Esophagus squamous epithelium (tissue), 4 donors: ENCODE measurements around the gene NSMF.

Experiments
- POLR2A ChIP-seq, 4 donors: fragments of 450-650 bp; IDR thresholded peaks; one replicate each; pipeline ENCODE4 v1.6.1; 2017; ENCODE audit warnings: antibody characterized with exemption in 4 of 4, mild to moderate bottlenecking in 4 of 4, moderate library complexity in 3 of 4
- TF ChIP-seq, protein P1 (sequence below), 6 experiments: fragments of 450-650 bp in 4 of 6; fragments of 200-600 bp in 2 of 6; sonication (generic) in 2 of 6; IDR thresholded peaks; one replicate each; pipeline ENCODE4 v1.5.1; 2016 to 2019; ENCODE audit warnings: antibody characterized with exemption in 6 of 6, mild to moderate bottlenecking in 4 of 6, moderate library complexity in 4 of 6

DNA sequence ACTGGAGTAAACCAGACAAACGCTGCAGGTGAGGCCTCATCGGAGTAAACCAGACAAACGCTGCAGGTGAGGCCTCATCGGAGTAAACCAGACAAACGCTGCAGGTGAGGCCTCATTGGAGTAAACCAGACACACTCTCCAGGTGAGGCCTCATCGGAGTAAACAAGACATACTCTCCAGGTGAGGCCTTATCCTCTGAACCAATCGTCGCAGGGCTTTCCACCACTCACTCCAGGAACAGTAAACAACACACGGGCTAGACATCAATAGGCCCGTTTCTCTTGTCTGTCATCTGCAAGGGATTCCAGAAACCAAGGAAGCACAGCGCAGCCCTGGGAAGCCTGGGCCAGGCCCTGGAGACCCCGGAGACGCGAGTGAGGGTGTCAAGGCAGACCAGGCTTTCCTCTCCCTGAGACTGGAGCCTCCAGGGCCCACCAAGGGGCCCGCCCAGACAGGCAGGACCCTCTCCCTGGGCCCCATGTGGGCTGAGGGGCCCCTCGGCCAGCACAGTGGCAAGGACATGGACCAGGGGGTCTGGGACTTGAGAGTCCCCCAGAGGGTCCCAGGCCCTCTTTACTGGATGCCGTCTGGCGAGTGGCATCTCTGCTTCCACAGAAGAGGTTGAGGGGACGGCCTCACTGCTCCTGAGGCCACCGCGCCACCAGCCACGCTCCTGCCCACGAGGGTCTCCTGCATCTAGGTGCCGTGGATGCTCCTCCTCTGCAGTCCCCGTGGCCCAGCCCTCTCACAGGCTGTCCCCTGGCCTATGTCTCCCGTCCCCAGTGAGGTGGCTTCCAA is 26.4 kb upstream of the NSMF start:
- TF ChIP-seq, protein P1, sequence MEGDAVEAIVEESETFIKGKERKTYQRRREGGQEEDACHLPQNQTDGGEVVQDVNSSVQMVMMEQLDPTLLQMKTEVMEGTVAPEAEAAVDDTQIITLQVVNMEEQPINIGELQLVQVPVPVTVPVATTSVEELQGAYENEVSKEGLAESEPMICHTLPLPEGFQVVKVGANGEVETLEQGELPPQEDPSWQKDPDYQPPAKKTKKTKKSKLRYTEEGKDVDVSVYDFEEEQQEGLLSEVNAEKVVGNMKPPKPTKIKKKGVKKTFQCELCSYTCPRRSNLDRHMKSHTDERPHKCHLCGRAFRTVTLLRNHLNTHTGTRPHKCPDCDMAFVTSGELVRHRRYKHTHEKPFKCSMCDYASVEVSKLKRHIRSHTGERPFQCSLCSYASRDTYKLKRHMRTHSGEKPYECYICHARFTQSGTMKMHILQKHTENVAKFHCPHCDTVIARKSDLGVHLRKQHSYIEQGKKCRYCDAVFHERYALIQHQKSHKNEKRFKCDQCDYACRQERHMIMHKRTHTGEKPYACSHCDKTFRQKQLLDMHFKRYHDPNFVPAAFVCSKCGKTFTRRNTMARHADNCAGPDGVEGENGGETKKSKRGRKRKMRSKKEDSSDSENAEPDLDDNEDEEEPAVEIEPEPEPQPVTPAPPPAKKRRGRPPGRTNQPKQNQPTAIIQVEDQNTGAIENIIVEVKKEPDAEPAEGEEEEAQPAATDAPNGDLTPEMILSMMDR (IDR thresholded peaks at IDR 0.05) = no peak
- TF ChIP-seq POLR2A (IDR thresholded peaks at IDR 0.05) = no peak
